HG03135 (cell line): ENCODE measurements around the gene NCOA7.
"Not testable (repeated sequence)": the region's sequence is repeated elsewhere in the genome, so short reads cannot be mapped to it uniquely, and the experiment has no call there.

Experiments
- ATAC-seq: cut with Tn5 transposase; IDR thresholded peaks from one replicate; pipeline ENCODE4 v1.9.1; 2021; ENCODE audit warnings: mild to moderate bottlenecking, moderate library complexity; ENCODE audit not compliant: unreplicated experiment

The NCOA7 gene

GRCh38 chr6:125791151-125791819, 525 bp downstream of the NCOA7 start:
- ATAC-seq, result peak; percentile 34

GRCh38 chr6:125791820-125792165, 1.0 kb downstream of the NCOA7 start:
- no peak for ATAC-seq

GRCh38 chr6:125792172-125792571, 1.4 kb downstream of the NCOA7 start:
- no peak for ATAC-seq

- no peak for ATAC-seq
Measured at GRCh38 chr6:125792680-125793079, 1.9 kb downstream of the NCOA7 start.

- ATAC-seq, result no peak
Measured at GRCh38 chr6:125793280-125793679, 2.5 kb downstream of the NCOA7 start.

GRCh38 chr6:125793863-125794262, 3.1 kb downstream of the NCOA7 start:
- no peak for ATAC-seq

- no peak for ATAC-seq
Measured at GRCh38 chr6:125794342-125795137, 3.8 kb downstream of the NCOA7 start.

- no peak for ATAC-seq
Measured at GRCh38 chr6:125795301-125795700, 4.5 kb downstream of the NCOA7 start.

GRCh38 chr6:125797120-125797885, 6.5 kb downstream of the NCOA7 start:
- no peak for ATAC-seq

GRCh38 chr6:125797886-125798444, 7.2 kb downstream of the NCOA7 start:
- no peak for ATAC-seq

- peak; percentile 85 for ATAC-seq
Measured at GRCh38 chr6:125798734-125799508, 8.2 kb downstream of the NCOA7 start.

GRCh38 chr6:125802383-125802782, 11.6 kb downstream of the NCOA7 start:
- no peak for ATAC-seq

- no peak for ATAC-seq
Measured at GRCh38 chr6:125802943-125803377, 12.2 kb downstream of the NCOA7 start.

GRCh38 chr6:125804264-125804663, 13.5 kb downstream of the NCOA7 start:
- ATAC-seq, result peak; percentile 48

- not testable (repeated sequence) for ATAC-seq
Measured at GRCh38 chr6:125804866-125805425, 14.2 kb downstream of the NCOA7 start.

GRCh38 chr6:125806813-125807212, 16.1 kb downstream of the NCOA7 start:
- no peak for ATAC-seq

GRCh38 chr6:125807293-125807692, 16.5 kb downstream of the NCOA7 start:
- peak; percentile 29 for ATAC-seq

GRCh38 chr6:125808060-125808459, 17.3 kb downstream of the NCOA7 start:
- ATAC-seq, result no peak

GRCh38 chr6:125808591-125808990, 17.8 kb downstream of the NCOA7 start:
- ATAC-seq, result no peak

GRCh38 chr6:125809570-125810170, 18.9 kb downstream of the NCOA7 start:
- no peak for ATAC-seq
